ENCODE measurements around the gene SPEG. TPM values are rescaled to one million over a fixed set of nuclear protein-coding genes. Genes with fewer than 3 reads are reported as not detected.

Gene SPEG
- total and polyA plus RNA-seq, 2 of the 13 experiments (the other 11 are each of a cell fraction or from before 2014, with no cell fraction given) = 0.18 to 0.24 TPM

DNA sequence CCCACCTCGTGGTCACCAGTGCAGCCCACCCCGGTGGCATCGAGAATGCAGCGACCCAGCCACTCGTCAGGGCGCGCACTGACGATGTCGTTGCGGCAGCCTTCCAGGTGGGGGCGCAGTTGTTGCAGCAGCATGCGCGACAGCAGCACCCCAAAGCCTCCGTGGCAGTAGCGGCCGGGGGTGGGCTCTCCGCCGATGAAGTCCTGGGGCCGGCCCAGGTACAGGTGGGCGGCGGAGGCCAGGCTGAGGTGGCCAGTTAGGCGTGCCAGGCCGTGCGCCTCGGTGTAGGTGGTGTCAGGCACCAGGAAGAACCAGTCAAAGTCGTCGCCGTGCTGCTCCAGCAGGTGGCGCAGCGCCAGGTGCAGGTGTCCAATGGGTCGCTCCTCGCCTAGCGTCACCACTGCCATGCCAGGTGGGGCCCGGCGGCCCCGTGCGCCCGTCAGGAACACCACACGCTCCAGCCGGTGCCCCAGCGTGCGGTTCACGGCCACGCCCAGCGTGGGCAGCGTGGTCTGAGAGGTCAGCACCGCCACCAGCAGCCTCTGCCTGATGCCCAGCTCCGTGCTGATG, 107.1 kb downstream of the SPEG start (continued):
- TF ChIP-seq ZNF646 (CRISPR knock-in tag; IDR thresholded peaks at IDR 0.05) (0 out of 2 replicates have a peak, but pooled peaks have one; percentile 15), ZNF782 (CRISPR knock-in tag; IDR thresholded peaks at IDR 0.05; ENCODE audit: borderline replicate concordance) (peak; percentile 92), NR2F6 (IDR thresholded peaks at IDR 0.05) (no peak), NR2F6 (CRISPR knock-in tag; IDR thresholded peaks at IDR 0.05) (peak; percentile 73; the same call in 1 of the 2 replicates), ZNF724P (CRISPR knock-in tag; IDR thresholded peaks at IDR 0.05; ENCODE audit: borderline replicate concordance) (no peak; the same call in 1 of the 2 replicates), ZNF577 (CRISPR knock-in tag; IDR thresholded peaks at IDR 0.05; ENCODE audit: borderline replicate concordance, low read depth) (no peak), NPAS2 (CRISPR knock-in tag; IDR thresholded peaks at IDR 0.05; ENCODE audit: borderline replicate concordance) (no peak), CREM (IDR thresholded peaks at IDR 0.05) (no peak), CREM (CRISPR knock-in tag; IDR thresholded peaks at IDR 0.05) (no peak), SMARCE1 (IDR thresholded peaks at IDR 0.05; ENCODE audit: borderline replicate concordance) (no peak), NFKB2 (CRISPR knock-in tag; IDR thresholded peaks at IDR 0.05; ENCODE audit: borderline replicate concordance) (peak; percentile 74; the same call in 1 of the 2 replicates), SCMH1 (CRISPR knock-in tag; IDR thresholded peaks at IDR 0.05; ENCODE audit: borderline replicate concordance) (no peak), ISX (CRISPR knock-in tag; conservative IDR thresholded peaks at IDR 0.05) (no peak), ZNF136 (CRISPR knock-in tag; IDR thresholded peaks at IDR 0.05; ENCODE audit: low read depth) (no peak), ETS1 (CRISPR knock-in tag; IDR thresholded peaks at IDR 0.05) (no peak), KLF13 (CRISPR knock-in tag; IDR thresholded peaks at IDR 0.05) (peak; percentile 51; the same call in 1 of the 2 replicates), ATF7 (IDR thresholded peaks at IDR 0.05) (no peak), ATF7 (CRISPR knock-in tag; IDR thresholded peaks at IDR 0.05) (peak; percentile 85), ZNF776 (CRISPR knock-in tag; IDR thresholded peaks at IDR 0.05) (peak; percentile 58; the same call in 1 of the 2 replicates), ZNF350 (CRISPR knock-in tag; IDR thresholded peaks at IDR 0.05; ENCODE audit: borderline replicate concordance, low read depth) (peak; percentile 86; the same call in 1 of the 2 replicates), ZNF20 (CRISPR knock-in tag; IDR thresholded peaks at IDR 0.05) (no peak)
- TF ChIP-seq, protein P1, sequence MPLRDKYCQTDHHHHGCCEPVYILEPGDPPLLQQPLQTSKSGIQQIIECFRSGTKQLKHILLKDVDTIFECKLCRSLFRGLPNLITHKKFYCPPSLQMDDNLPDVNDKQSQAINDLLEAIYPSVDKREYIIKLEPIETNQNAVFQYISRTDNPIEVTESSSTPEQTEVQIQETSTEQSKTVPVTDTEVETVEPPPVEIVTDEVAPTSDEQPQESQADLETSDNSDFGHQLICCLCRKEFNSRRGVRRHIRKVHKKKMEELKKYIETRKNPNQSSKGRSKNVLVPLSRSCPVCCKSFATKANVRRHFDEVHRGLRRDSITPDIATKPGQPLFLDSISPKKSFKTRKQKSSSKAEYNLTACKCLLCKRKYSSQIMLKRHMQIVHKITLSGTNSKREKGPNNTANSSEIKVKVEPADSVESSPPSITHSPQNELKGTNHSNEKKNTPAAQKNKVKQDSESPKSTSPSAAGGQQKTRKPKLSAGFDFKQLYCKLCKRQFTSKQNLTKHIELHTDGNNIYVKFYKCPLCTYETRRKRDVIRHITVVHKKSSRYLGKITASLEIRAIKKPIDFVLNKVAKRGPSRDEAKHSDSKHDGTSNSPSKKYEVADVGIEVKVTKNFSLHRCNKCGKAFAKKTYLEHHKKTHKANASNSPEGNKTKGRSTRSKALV (CRISPR knock-in tag; IDR thresholded peaks at IDR 0.05) = peak; percentile 86; the same call in 1 of the 2 replicates
